OCI-LY1 (cell line): ENCODE measurements around the gene CLDN17.

ENCODE experiments used
- EZH2 ChIP-seq: fragments of 200-600 bp; sonication (generic), shearing (Covaris generic); IDR thresholded peaks from 2 replicates; pipeline ENCODE4 v1.8.0; 2017; ENCODE audit warnings: borderline replicate concordance, mixed run types, mild to moderate bottlenecking, antibody characterized with exemption, low read length, moderate library complexity, mixed read lengths
- TF ChIP-seq, protein P1 (sequence below): fragments of 200-600 bp; sonication (generic), shearing (Covaris generic); IDR thresholded peaks from 2 replicates; pipeline ENCODE4 v1.5.1; 2017; ENCODE audit warnings: mild to moderate bottlenecking, antibody characterized with exemption, low read length, moderate library complexity, mixed read lengths

DNA sequence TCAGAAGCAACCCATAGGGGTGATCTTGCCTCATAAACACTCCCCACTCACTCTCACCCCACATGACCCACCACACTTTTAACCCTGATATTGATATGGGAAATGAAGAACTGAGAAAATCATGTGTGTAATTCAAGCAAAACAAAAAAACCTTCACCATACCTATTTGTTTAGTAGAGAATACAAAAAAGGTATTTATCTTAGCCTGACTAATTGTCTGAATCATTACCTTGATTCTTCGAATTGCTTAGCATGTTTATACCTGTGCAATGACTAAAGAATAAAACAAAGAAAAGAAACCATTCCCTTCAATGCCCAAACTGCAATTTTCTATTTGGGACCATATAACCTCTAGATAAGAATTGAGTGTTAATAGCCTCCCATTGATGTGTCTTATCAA is 1.8 kb downstream of the CLDN17 start:
- TF ChIP-seq, protein P1, sequence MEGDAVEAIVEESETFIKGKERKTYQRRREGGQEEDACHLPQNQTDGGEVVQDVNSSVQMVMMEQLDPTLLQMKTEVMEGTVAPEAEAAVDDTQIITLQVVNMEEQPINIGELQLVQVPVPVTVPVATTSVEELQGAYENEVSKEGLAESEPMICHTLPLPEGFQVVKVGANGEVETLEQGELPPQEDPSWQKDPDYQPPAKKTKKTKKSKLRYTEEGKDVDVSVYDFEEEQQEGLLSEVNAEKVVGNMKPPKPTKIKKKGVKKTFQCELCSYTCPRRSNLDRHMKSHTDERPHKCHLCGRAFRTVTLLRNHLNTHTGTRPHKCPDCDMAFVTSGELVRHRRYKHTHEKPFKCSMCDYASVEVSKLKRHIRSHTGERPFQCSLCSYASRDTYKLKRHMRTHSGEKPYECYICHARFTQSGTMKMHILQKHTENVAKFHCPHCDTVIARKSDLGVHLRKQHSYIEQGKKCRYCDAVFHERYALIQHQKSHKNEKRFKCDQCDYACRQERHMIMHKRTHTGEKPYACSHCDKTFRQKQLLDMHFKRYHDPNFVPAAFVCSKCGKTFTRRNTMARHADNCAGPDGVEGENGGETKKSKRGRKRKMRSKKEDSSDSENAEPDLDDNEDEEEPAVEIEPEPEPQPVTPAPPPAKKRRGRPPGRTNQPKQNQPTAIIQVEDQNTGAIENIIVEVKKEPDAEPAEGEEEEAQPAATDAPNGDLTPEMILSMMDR = no peak
- TF ChIP-seq EZH2 = no peak
